Left ventricle myocardium inferior (tissue), 1 donor: Measurements from ENCODE around the gene KIAA0232. TPM values are rescaled to one million over a fixed set of nuclear protein-coding genes. Genes with fewer than 3 reads are reported as not detected.
A peak's percentile ranks its signal among the peaks of the same experiment; 100 is the strongest.

Experiments used
- DNase-seq: peaks from one replicate; pipeline ENCODE4 v3.0.0-alpha.2; 2020
- H3K27ac ChIP-seq: fragments of 200-600 bp; replicated peaks from 2 replicates; pipeline ENCODE4 v1.8.0; 2021
- H3K27me3 ChIP-seq: fragments of 200-600 bp; 2 replicates; pipeline ENCODE4 v1.8.0; 2021; ENCODE audit warnings: low read depth
- H3K36me3 ChIP-seq: fragments of 200-600 bp; 2 replicates; pipeline ENCODE4 v1.8.0; 2021
- H3K4me1 ChIP-seq: fragments of 200-600 bp; 2 replicates; pipeline ENCODE4 v1.8.0; 2021
- H3K4me3 ChIP-seq: fragments of 200-600 bp; 2 replicates; pipeline ENCODE4 v1.8.0; 2021; ENCODE audit warnings: mild to moderate bottlenecking, moderate library complexity
- H3K9me3 ChIP-seq: fragments of 200-600 bp; replicated peaks from 2 replicates; pipeline ENCODE4 v1.8.0; 2021
- CTCF ChIP-seq: fragments of 200-600 bp; IDR thresholded peaks from 2 replicates; pipeline ENCODE4 v1.8.0; 2021; ENCODE audit warnings: antibody characterized with exemption, mild to moderate bottlenecking, borderline replicate concordance
- intact Hi-C: fragments of 100-400 bp; cut with micrococcal nuclease; formaldehyde crosslinking; loops from one replicate; pipeline ENCODE4 v1.11.0; 2022
- total RNA-seq: library from RNA; stranded (reverse); fragmentation: NEBNext Ultra II Directional; extraction: Animal tissue kit (Norgen Biotek cat#: 25700); gene quantifications from one replicate; pipeline ENCODE4 v1.2.1, GENCODE V29; 2021
- donor health status: DM: no; HTN: yes; CAD: no; lungs with severe emphysema.

KIAA0232 gene
- total RNA-seq, 1 donor from 2014 or later: 82.5 TPM

- TF ChIP-seq CTCF: no peak
- Histone ChIP-seq H3K4me3 (peak overlapping the region; percentile 57), H3K27me3 (no peaks in the 10 kb centered on the region), H3K36me3 (peaks cover 40% of the 10 kb centered on the region), H3K27ac (peak overlapping the region; percentile 85), H3K9me3 (peaks cover 8% of the 10 kb centered on the region), H3K4me1 (peaks cover 63% of the 10 kb centered on the region)
- no peak for DNase-seq
- intact Hi-C loops: no loop called here
Observed at GRCh38 chr4:6857009-6857882, 74.7 kb downstream of the KIAA0232 start.

GRCh38 chr4:6858997-6859396, 76.5 kb downstream of the KIAA0232 start:
- H3K36me3 ChIP-seq: peaks cover 49% of the 10 kb centered on the region
- TF ChIP-seq CTCF: no peak
- DNase-seq: no peak
- H3K4me3 ChIP-seq: no peak overlapping the region
- intact Hi-C loops: no loop called here
- H3K27me3 ChIP-seq: no peaks in the 10 kb centered on the region
- H3K4me1 ChIP-seq: peaks cover 59% of the 10 kb centered on the region
- peak overlapping the region; percentile 85 for H3K27ac ChIP-seq
- no peaks in the 10 kb centered on the region for H3K9me3 ChIP-seq

GRCh38 chr4:6859543-6859942, 77.0 kb downstream of the KIAA0232 start:
- TF ChIP-seq CTCF: no peak
- Histone ChIP-seq H3K4me1 (peaks cover 58% of the 10 kb centered on the region), H3K27me3 (no peaks in the 10 kb centered on the region), H3K36me3 (peaks cover 54% of the 10 kb centered on the region), H3K9me3 (no peaks in the 10 kb centered on the region), H3K4me3 (no peak overlapping the region), H3K27ac (peak overlapping the region; percentile 85)
- DNase-seq: no peak
- intact Hi-C loops: no loop called here

- no peaks in the 10 kb centered on the region for H3K9me3 ChIP-seq
- H3K27me3 ChIP-seq: no peaks in the 10 kb centered on the region
- no peak overlapping the region for H3K27ac ChIP-seq
- peaks cover 77% of the 10 kb centered on the region for H3K36me3 ChIP-seq
- no peak overlapping the region for H3K4me3 ChIP-seq
- TF ChIP-seq CTCF: no peak
- intact Hi-C loops: no loop called here
- no peak for DNase-seq
- peaks cover 79% of the 10 kb centered on the region for H3K4me1 ChIP-seq
Observed at GRCh38 chr4:6868386-6868785, 85.9 kb downstream of the KIAA0232 start.

GRCh38 chr4:6869944-6870343, 87.4 kb downstream of the KIAA0232 start:
- no peak for TF ChIP-seq CTCF
- Histone ChIP-seq H3K4me1 (peaks cover 87% of the 10 kb centered on the region), H3K36me3 (peaks cover 74% of the 10 kb centered on the region), H3K27me3 (no peaks in the 10 kb centered on the region), H3K4me3 (no peak overlapping the region), H3K9me3 (no peaks in the 10 kb centered on the region), H3K27ac (peak overlapping the region; percentile 31)
- DNase-seq: peak; percentile 50
- intact Hi-C loops: loop anchor here (5.0 kb wide), 1 partner anchor 153 kb away; the partner anchor contains the start of gene BLOC1S4
